AG04449 (cell line): ENCODE results near the gene JPH4.
"Not testable (repeated sequence)": the region's sequence is repeated elsewhere in the genome, so short reads cannot be mapped to it uniquely, and the experiment has no call there.

Experiments
- CTCF ChIA-PET: fragments of 350-600 bp; formaldehyde crosslinking; extraction: SDS; loops from one replicate; lab custom pipeline; 2021; ENCODE audit warnings: antibody characterized with exemption; lab: Yijun Ruan, JAX
- POLR2A ChIA-PET: fragments of 400-600, 350-600 bp; formaldehyde crosslinking; extraction: SDS; loops from one replicate; lab custom pipeline; 2020; ENCODE audit warnings: antibody characterized with exemption, inconsistent platforms; lab: Yijun Ruan, JAX
- DNase-seq: peaks from one replicate; pipeline ENCODE4 v3.0.0-alpha.2; 2010; ENCODE audit warnings: low read depth, low spot score
- H3K4me3 ChIP-seq: 2 replicates; pipeline ENCODE4 v1.5.1; 2011; ENCODE audit warnings: low read depth, mild to moderate bottlenecking, control low read depth, low read length
- CTCF ChIP-seq: IDR thresholded peaks from one replicate; pipeline ENCODE4 v1.5.1; 2011; ENCODE audit warnings: mild to moderate bottlenecking, moderate library complexity, low read length, control low read depth, inconsistent platforms; ENCODE audit not compliant: insufficient read depth; ENCODE audit errors: missing control alignments

Gene JPH4

GRCh38 chr14:23600322-23600707, 21.7 kb upstream of the JPH4 start:
- no peak overlapping the region for H3K4me3 ChIP-seq
- ChIA-PET CTCF (interaction anchor here (1.1 to 4.3 kb wide), 2 partner anchors 11 to 12 kb away, joined by 4 to 28 read pairs; no protein-coding TSS in a partner anchor), POLR2A (no interaction called here)
- no peak for DNase-seq
- TF ChIP-seq CTCF: no peak

DNA sequence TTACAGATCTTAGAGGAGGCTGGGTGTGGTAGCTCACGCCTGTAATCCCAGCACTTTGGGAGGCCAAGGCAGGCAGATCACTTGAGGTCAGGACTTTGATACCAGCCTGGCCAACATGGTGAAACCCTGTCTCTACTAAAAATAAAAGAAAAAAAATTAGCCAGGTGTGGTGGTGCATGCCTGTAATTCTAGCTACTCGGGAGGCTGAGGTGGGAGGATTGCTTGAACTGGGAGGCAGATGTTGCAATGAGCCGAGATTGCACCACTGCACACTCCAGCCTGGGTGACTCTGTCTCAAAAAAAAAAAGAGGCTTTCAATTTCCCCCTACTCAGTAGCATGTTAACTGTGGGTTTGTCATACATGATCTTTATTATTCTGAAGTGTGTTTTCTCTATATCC, 15.6 kb upstream of the JPH4 start:
- DNase-seq, H3K4me3 ChIP-seq, POLR2A ChIA-PET: not testable (repeated sequence)
- CTCF ChIA-PET: interaction anchor here (0.7 kb wide), 1 partner anchor 317 kb away, joined by 3 read pairs; no protein-coding TSS in a partner anchor

GRCh38 chr14:23590198-23590597, 11.6 kb upstream of the JPH4 start:
- no peak for DNase-seq
- CTCF ChIA-PET: interaction anchor here (1.4 to 4.0 kb wide), 5 partner anchors 11 to 321 kb away, joined by 3 to 56 read pairs (median 23); no protein-coding TSS in a partner anchor
- no peak for TF ChIP-seq CTCF
- POLR2A ChIA-PET: no interaction called here
- no peak overlapping the region for H3K4me3 ChIP-seq

DNA sequence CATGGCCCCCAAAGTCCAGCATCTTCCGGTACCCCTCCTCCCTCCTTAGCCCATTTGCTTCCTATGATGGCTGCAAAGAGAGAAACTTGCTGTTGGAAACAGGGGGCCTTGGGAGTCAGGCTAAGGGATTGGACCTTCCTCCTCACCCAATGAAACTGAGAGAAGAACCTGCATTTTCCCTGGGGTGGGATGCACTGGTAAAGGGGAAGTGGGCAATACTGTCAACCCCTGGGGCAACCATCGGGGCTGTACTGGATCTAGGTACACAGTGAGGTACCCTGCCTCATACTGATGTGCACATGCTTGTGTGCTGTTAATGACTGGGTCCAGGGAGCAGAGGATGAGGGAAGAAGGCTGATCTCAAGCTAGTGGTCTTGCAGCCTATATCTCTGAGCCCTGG, 11.0 kb upstream of the JPH4 start:
- DNase-seq: no peak
- TF ChIP-seq CTCF: no peak
- CTCF ChIA-PET: interaction anchor here (0.7 to 4.0 kb wide), 24 partner anchors 8 to 365 kb away, joined by 3 to 56 read pairs (median 5); partner anchors contain the start of genes AP1G2 and JPH4
- POLR2A ChIA-PET: no interaction called here
- H3K4me3 ChIP-seq: no peak overlapping the region

DNA sequence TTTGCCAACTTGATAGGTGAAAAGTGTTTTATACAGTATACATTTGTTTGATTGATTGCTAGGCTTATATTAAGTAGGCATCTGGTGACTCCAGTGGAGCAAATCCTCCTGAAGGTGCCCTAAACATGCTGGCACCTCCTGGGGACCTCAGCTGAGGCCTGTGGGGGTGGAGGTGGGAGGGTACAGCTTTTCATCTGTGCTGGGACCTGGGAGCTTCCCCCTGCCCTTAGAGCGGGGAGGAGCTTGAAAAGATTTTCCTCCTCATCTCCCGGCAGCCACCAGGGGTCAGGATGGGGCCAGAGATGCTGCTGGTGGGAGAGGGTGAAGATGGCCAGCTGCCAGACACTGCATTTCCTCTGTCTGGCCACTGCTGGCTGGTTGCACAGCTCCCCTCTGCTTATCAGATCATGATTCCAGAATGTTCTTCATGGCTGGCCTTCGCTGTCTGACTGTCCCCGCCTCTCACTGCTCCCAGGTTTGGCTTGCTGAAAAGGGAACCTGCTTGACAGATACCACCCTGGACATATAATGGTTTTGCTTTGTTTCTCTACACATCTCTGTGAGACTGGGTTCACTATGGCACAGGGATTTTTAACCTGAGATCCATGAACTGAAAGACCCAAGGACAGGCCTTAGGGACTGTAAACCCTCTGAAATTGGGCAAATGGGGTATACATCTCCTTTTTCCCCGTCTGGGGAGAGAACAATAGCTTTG, 10.5 kb upstream of the JPH4 start:
- POLR2A ChIA-PET: interaction anchor here (0.6 kb wide), 1 partner anchor 323 kb away, joined by 3 read pairs; no protein-coding TSS in a partner anchor

DNA sequence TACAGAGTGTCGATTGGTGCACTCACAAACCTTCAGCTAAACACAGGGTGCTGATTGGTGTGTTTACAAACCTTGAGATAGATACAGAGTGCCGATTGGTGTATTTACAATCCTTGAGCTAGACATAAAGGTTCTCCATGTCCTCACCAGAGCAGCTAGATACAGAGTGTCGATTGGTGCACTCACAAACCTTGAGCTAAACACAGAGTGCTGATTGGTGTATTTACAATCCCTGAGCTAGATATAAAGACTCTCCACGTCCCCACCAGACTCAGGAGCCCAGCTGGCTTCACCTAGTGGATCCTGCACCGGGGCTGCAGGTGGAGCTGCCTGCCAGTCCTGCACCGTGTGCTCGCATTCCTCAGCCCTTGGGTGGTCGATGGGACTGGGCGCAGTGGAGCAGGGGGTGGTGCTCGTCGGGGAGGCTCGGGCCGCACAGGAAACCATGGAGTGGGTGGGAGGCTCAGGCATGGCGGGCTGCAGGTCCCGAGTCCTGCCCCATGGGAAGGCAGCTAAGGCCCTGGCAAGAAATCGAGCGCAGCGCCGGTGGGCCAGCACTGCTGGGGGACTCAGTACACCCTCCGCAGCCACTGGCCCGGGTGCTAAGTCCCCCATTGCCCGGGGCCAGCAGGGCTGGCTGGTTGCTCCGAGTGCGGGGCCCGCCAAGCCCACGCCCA, 6.1 kb upstream of the JPH4 start:
- POLR2A ChIA-PET, H3K4me3 ChIP-seq, DNase-seq, CTCF ChIA-PET: not testable (repeated sequence)

More for the DNA sequence above, 10.5 kb upstream of the JPH4 start:
- CTCF ChIA-PET: interaction anchor here (0.7 to 4.0 kb wide), 31 partner anchors 9 to 504 kb away, joined by 3 to 56 read pairs (median 5); partner anchors contain the start of genes AP1G2, DHRS4 and JPH4
- TF ChIP-seq CTCF: peak; percentile 96
- no peak overlapping the region for H3K4me3 ChIP-seq
- peak; percentile 44 for DNase-seq

DNA sequence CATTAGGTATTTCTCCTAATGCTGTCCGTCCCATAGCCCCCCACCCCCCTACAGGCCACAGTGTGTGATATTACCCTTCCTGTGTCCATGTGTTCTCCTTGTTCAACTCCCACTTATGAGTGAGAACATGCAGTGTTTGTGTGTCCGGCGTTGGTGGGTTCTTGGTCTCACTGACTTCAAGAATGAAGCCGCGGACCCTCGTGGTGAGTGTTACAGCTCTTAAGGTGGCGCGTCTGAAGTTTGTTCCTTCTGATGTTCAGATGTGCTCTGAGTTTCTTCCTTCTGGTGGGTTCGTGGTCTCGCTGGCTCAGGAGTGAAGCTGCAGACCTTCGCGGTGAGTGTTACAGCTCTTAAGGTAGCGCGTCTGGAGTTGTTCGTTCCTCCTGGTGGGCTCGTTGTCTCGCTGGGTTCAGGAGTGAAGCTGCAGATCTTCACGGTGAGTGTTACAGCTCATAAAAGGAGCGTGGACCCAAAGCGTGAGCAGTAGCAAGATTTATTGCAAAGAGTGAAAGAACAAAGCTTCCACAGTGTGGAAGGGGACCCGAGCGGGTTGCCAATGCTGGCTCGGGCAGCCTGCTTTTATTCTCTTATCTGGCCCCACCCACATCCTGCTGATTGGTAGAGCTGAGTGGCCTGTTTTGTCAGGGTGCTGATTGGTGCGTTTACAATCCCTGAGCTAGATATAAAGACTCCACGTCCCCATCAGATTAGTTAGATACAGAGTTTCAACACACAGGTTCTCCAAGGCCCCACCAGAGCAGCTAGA, 5.4 kb upstream of the JPH4 start:
- POLR2A ChIA-PET, DNase-seq, CTCF ChIA-PET, H3K4me3 ChIP-seq: not testable (repeated sequence)
